Fibroblast of upper back skin (primary cell): ENCODE data around the gene VASP.
A peak's percentile ranks its signal among the peaks of the same experiment; 100 is the strongest.

Experiments
- DNase-seq: peaks from one replicate; pipeline ENCODE4 v3.0.0-alpha.2; 2013

Gene VASP

DNA sequence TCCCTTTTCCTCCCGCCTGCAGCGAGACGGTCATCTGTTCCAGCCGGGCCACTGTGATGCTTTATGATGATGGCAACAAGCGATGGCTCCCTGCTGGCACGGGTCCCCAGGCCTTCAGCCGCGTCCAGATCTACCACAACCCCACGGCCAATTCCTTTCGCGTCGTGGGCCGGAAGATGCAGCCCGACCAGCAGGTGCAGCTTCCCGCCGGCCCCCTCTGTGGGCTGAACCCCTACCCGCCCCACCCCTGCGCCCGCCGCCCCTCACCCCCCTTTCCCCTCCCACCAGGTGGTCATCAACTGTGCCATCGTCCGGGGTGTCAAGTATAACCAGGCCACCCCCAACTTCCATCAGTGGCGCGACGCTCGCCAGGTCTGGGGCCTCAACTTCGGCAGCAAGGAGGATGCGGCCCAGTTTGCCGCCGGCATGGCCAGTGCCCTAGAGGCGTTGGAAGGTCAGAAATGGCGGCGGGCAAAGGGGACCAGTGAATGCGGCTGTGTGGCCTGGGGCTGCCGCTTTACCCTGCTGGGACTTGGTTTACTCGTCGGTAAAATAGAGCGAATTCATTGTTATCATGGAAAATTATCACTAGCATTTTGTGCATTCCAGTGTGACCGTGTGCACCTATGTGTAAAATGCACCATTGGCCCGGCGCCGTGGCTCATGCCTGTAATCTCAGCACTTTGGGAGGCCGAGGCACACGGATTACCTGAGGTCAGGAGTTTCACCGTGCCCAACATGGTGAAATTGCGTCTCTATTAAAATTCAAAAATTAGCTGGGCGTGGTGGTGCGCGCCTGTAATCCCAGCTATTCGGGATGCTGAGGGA is 10.6 kb downstream of the VASP start:
- no peak for DNase-seq

DNA sequence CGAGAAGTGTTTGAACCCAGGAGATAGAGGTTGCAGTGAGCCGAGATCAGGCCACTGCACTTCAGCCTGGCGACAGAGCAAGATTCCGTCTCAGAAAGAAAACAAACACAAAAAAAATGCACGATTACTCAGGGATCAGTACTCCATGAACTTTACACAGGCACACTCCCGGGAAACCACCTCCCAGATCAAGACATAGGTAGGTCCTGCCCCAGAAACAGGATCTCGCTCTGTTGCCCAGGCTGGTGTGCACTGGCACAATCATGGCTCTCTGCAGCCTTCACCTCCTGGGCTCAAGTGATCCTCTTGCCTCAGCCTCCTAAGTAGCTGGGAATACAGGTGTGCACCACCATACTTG is 11.2 kb downstream of the VASP start:
- DNase-seq: no peak

DNA sequence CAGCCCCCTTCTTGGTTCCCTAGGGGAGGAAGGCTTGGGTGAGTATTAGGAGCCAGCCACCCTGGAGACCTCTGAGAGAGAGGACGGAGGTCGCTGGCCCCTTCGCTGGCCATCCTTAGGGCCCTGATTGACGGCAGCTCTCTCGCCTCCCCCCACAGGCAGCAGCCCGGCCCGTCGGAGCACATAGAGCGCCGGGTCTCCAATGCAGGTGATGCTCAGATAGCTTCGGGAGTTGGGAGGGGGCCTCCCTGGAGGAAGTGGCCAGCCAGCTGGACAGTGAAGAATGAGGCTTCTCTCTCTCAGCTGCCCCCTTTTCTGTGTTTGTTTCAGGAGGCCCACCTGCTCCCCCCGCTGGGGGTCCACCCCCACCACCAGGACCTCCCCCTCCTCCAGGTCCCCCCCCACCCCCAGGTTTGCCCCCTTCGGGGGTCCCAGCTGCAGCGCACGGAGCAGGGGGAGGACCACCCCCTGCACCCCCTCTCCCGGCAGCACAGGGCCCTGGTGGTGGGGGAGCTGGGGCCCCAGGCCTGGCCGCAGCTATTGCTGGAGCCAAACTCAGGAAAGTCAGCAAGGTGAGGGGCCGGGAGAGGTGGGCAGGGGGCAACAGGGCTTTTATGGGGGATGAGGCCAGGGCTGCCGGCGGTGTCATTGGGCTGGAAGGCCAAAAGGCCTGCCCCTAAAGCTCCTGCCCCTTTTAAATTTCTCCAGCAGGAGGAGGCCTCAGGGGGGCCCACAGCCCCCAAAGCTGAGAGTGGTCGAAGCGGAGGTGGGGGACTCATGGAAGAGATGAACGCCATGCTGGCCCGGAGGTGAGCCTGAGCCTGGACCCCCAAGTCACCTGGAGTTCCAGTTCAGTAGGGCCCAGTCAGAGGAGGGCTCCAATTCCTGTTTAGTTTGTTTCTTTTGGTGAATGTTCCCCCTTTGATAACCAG is 15.0 kb downstream of the VASP start:
- DNase-seq: no peak

DNA sequence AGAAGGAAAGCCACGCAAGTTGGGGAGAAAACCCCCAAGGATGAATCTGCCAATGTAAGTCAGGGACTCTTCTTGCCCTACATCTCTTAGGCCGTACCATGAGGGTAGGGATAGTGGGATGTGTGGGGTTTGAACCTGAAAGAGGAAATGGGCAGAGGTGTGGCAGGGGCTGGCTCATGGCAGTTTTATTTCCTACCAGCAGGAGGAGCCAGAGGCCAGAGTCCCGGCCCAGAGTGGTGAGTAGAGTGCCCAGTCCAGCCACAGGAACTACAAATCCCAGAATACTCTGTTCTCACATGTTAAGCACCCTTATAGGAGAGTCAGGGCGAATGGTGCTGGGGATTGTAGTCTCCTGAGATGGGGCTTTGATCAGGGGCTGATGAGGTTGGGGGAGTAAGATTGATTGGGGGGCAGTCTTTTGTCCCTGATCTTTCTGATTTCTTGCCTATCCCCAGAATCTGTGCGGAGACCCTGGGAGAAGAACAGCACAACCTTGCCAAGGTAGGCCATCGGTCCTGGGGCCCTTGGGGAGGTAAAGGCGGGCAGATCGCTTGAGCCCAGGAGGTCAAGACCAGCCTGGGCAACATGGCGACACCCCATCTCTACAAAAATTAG is 16.5 kb downstream of the VASP start:
- peak; percentile 78 for DNase-seq

DNA sequence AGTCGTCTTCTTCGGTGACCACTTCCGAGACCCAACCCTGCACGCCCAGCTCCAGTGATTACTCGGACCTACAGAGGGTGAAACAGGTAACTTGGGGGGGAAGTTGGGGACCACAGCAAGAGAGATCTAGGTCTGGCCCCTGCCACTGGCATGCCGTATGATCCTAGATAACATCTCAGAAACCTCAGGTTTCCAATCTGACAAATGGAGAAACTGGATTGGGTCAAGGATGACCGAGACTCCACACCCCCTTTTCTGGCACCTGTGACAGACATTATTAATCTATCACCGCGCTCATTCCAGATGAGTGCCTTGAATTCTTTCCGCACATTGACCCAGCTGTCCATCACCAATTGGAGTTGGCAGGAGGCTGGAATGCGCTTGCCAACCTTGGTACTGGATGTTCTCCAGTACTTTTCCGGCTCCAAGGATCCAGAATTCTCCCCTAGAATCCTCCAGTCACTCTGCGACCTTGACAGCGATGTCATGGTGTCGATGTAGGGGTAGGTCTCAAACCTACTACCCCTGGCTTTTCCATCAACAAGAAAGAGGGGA is 17.4 kb downstream of the VASP start:
- DNase-seq: no peak

DNA sequence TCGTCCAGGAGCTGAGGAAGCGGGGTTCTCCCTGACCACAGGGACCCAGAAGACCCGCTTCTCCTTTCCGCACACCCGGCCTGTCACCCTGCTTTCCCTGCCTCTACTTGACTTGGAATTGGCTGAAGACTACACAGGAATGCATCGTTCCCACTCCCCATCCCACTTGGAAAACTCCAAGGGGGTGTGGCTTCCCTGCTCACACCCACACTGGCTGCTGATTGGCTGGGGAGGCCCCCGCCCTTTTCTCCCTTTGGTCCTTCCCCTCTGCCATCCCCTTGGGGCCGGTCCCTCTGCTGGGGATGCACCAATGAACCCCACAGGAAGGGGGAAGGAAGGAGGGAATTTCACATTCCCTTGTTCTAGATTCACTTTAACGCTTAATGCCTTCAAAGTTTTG is 18.9 kb downstream of the VASP start:
- DNase-seq: peak; percentile 79

DNA sequence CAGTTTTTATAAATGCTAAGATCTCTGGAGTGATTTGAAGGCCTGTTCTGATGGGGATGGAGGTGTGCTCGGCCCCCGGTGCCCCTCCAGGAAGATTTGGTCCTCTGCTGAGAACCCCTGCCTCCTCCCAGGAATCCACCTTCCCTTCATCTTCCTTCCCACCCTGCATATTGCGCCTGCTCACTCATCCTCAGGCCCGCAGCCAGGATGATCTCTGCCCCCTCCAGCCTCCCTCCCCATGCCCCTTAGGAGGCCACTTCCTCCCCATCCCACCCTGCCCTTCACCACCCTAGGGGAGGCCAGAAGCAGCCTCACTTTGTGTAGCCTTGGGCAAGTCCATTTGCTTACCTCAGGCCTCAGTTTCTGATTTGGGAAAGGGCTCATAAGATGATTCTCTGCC is 19.7 kb downstream of the VASP start:
- DNase-seq: no peak

DNA sequence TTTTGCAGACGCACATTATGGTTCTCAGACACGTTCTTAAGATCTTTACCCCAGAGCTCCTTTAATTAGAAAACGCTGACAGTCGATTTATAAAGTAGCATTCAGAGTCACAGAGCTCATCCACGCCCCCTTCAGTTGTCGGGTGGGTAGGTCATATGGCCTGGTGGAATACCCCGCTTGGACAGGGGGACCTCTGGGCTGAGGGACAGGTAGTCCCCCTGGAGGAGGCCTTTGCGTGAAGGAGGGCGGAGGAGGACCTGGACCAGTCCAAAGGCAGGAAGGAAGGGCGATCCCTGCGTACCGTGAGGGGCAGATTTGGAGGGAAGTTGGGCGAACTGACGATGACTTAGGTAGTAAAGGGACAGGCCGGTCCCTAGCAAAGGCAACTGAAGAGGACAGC is 20.5 kb downstream of the VASP start:
- DNase-seq: no peak

DNA sequence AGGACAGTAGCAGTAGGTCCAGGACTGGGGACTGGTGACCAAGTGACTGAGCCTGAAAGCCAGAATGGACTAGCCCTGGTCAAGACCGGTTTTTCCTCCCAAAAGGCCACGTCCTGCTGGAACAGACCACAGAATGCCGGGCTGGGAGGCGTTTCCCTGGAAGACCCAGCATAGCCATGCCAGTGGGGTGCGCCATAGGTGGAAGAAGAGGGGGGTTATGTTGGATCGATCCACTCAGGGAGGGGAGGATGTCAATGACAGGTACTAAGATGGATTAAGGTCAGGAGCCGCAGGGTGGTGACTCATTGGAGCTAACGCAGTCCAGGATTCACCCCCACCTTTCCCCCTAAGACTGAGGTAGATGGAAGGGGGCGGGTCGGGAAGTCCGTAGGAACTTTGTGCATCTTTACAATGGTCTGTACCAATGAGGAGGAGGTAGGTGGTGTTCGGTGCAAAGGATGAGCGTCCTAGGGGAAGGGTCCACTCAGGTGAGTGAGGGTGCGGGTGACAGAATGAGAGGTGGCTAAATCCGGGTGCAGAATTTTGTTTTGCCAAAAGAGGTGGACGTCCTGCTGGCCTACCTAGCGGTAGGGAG is 21.0 kb downstream of the VASP start:
- peak; percentile 72 for DNase-seq

DNA sequence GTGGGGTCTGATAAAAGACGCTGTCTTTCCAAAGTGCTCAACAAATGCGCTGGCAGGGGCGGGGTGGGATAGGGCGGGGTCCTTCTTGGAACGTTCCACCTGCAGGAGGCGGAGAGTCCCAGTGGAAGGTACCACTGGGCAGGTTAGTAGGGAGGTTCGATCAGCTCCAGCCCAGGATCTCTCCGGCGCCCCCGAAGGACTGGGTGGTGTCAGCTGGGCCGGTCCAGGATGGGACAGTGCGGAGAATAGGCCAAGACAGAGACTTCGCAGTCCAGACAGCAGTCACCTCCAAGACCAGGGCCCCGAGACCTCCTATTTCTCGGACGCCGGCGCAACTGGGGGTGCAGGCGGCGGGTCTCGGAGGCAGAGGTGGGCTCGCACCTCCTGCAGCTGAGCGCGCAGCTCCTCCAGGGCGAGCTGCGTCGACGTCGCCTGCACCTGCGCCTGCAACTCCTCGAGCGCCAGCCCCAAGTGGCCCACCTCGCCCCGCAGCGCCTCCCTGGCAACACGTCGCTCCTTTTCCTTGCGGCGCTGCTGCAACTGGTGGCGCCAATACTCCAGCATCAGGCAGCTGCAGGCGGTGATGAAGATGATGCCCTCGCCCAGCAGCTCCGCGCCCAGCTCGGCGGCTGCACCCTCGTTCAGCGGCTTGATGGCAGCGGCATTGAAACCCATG is 21.6 kb downstream of the VASP start:
- DNase-seq: peak; percentile 29

DNA sequence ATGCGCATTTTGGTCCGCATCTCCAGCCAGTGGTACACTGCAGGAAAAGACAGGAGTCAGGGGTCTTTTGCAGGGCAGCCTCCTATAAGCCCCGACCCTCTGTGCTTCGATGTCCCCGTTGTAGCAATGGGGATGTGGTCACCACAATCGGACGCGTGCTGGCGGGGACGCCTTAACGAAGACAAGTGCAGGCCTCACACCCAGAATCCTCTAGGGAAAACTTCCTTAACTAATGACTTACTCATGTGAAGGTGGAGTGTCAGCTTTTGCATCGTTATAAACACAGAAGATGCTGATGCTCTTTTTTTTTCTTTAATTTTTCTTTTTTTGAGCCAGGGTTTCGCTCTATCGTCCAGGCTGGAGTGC is 22.1 kb downstream of the VASP start:
- DNase-seq: no peak

DNA sequence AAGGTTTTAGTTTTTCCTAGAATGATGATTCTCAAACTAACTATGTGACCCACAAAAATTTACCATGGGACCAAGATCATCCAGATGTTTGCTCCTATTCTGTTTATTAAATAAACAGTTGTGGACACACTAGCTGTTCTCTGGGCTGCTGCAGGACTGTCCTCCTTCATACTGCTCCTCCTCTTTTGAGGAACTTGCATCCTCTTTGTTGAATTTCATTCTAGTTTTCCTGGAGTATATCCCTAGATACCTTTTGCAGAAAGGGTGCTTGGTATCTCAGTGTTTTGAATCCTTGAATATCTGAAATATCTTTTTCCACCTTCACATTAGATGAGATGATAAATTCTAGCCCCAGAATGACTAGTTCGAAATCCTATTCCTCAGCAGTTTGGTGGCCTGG is 24.1 kb downstream of the VASP start:
- DNase-seq: no peak

DNA sequence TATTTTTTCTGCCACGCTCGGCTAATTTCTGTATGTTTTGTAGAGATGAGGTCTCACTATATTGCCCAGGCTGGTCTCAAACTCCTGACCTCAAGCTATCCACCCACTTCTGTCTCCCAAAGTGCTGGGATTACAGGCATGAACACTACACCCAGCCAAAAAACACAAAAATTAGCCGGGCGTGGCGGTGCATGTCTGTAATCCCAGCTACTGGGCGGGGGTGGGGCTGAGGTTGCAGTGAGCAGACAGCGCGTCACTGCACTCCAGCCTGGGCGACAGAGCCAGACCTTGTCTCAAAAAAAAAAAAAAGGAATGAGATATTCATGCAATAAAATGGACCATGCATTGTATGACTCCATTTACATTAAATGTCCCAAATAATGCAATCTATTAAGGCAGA is 32.2 kb downstream of the VASP start:
- DNase-seq: no peak

DNA sequence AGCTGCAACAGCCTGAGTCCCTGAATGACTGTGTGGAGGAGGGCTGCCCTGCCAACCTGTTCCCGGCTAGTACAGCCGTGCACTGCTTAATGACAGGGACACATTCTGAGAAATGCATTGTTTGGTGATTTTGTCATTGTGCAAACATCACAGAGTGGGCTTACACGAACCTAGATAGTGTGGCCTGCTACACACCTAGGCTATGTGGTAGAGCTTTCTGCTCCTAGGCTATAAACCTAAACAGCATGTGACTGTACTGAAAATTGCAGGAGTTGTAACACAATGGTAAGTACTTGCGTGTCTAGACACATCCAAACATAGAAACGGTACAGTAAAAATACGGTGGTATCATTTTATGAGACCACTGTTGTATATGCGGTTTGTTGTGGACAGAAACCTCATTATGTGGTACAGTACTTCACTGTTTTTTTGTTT is 35.0 kb downstream of the VASP start:
- DNase-seq: no peak

DNA sequence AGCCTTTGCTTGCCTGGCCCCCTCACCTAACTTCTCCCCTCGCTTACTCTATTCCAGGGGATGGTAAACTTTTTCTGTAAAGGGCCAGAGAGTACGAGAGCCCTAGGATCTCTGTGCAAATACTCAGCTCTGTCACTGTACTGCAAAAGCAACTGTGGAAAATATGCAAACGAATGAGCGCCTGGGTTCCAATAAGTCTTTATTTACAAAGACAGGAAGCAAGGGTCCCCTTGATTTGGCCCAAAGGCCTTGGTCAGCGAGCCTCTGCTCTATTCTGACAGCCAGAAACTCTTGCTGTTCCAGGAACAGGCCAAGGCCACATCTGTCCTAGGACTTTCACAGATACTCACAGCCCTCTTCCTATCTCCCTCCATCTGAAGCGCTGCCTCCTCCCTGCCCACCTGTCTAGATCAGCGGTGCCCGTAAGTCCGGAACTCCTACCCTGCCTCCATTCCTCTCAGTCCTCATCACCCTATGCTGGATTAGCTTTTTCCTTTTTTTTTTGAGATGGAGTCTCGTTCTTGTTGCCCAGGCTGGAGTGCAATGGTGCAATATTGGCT is 40.0 kb downstream of the VASP start:
- no peak for DNase-seq

DNA sequence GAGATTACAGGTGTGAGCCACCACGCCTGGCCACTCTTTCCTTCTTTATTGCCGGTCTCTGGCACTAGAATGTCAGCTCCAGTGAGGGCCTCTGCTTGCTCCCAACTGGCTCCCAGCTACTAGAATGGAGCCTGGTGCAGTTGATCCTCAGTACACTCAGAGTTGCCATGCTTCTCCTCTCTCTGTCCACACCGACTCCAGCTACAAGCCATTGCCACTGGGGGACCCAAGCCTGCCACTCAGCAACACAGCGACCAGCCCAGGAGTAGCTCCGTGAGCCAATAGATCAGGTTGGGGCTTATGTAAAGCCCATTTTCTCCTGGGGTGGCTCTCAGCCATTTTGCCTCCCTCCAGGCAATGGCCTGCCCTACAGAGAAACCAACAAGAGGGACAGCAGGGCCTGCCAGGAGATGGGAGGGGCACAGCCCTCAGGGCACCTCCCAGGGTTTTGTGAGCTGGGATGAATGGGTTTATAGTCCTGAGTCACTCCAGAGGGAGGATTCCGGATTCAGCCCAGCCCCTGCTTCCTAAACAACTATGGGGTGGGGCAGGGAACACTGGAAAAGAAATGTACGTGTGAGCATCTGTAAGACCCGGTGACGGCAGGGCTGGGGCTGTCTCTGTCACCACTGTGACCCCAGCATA is 40.8 kb downstream of the VASP start:
- peak; percentile 14 for DNase-seq

DNA sequence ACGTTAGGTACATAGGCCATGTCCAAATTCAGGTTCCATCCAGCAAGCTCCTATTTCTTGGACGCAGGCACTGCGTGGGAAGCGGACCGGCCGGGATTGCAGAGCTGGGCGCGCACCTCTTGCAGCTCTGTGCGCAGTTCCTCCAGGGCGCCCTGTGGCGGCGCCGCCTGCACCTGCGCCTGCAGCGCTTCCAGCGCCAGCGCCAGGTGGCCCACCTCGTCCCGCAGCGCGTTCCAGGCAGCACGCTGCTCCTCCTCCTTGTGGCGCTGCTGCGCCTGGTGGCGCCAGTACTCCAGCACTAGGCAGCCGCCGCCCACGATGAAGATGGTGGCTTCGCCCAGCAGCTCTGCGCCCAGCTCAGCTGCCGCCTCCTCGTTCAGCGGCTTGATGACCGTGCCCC is 46.2 kb downstream of the VASP start:
- DNase-seq: no peak

DNA sequence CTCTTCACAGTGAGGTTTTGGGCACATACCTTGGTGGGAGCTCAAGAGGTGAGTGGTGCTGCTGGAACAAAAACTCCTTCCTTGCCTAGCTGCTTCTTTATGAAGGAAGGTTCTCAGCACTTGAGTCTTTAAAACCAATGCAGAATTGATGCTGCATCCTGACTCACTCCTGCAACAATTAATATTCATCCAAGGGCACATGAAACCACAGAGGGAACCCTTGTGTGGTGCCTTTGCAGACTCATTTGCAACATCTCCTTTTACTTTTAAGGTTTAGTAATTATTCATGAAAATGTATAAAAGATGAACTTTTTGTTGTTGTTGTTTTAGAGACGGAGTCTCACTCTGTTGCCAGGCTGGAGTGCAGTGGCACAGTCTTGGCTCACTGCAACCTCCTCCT is 47.2 kb downstream of the VASP start:
- no peak for DNase-seq

DNA sequence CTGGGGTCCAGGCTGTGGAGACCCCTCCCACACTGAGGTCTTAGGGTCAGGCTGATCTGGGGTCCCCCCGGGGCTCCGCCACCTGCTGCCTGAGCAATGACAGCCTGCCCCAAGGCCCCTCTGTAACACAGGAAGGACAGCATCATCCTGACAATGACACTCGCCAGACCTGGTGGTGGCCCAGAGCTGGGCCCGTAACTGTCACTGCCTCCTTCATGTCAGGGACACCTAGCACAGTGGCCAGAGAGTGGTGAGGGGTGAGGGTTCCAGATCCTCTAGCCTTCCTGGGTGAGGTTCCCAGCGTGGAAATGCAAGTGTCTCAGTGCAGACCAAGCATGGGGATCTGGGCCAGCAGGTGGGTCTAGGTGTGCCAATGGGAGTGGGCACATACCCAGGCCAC is 49.6 kb downstream of the VASP start:
- DNase-seq: no peak

DNA sequence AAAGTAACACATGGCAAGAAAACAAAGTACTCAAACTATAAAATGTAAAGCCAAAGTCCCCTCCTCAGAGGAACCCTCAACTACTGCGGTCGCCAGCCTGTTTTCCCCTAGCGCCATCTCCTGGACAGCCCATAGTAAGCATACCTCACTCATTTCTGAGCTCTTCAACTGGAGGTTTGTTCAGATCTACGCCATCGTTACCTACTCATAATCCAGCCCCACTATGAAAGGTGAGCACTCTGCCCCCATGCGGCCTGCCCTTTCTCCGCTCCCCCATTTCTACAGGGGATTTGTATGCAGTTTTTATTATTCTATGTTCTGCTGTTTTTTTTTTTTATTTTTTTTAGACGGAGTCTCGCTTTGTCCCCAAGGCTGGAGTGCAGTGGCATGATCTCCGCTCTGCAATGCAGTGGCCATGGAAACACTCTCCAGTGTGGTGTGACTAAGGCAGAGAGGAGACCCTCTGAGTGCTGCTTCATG is 51.2 kb downstream of the VASP start:
- peak; percentile 32 for DNase-seq

DNA sequence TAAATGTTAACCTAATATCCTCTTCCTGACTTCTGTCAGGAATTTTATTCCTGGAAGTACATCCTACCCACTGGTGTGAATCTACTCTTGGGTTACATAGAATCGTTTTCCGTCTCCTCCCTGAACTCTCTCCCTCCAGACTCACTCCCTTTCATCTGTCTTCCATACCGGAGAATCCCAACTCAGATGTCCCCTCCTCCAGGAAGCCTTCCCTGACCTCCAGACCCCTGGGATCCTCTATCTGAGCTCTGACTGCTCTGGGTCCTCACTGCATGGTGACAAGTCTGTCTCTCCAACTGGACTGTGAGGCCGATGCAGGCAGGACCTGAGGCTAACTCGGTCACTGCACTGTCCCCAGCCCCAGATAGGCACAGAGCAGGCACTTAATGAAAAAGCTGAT is 52.8 kb downstream of the VASP start:
- DNase-seq: no peak
